ENCODE data around the gene MYOM1. TPM values are rescaled to one million over a fixed set of nuclear protein-coding genes. Genes with fewer than 3 reads are reported as not detected.

The MYOM1 gene
- total and polyA plus RNA-seq, 2 donors (not counting 3 experiments of a cell fraction or from before 2014, with no cell fraction given) = 0.08 TPM; not detected in 1

GRCh38 chr18:3059272-3059671 is 160.5 kb downstream of the MYOM1 start:
- dilution Hi-C loops (cut with MboI; ENCODE audit: extremely low pct_ligation_motif_present, low sequenced_read_pairs) = no loop called here
- H3K36me3 ChIP-seq (ENCODE audit: control insufficient read depth in 2 of 2, extremely low read depth in 1 of 2, insufficient read depth in 2 of 2, low read length in 2 of 2) = no peaks in the 10 kb centered on the region
- peaks cover 8% of the 10 kb centered on the region for H3K4me1 ChIP-seq (ENCODE audit: control insufficient read depth, extremely low read depth, insufficient read depth, low read length)
- no peaks in the 10 kb centered on the region for H3K27me3 ChIP-seq (ENCODE audit: control insufficient read depth in 2 of 2, insufficient read depth in 2 of 2, low read length in 2 of 2)
- no peak overlapping the region for H2AFZ ChIP-seq (ENCODE audit: low read depth, low read length)
- H3K79me2 ChIP-seq (ENCODE audit: control insufficient read depth, insufficient read depth, low read length) = no peaks in the 10 kb centered on the region
- no peak overlapping the region for H3K9ac ChIP-seq (replicated peaks; ENCODE audit: extremely low read depth, insufficient read depth, low read length)
- H3K4me2 ChIP-seq (ENCODE audit: insufficient read depth, low read length) = no peak overlapping the region
- intact Hi-C loops (cut with micrococcal nuclease) = no loop called here
- H3K9me1 ChIP-seq (replicated peaks; ENCODE audit: control insufficient read depth, extremely low read depth, insufficient read depth, low read length) = no peaks in the 10 kb centered on the region
- no TSS peak for BruUV-seq (replicated peaks)
- POLR2A ChIA-PET = no interaction called here
- TF ChIP-seq, protein P1, sequence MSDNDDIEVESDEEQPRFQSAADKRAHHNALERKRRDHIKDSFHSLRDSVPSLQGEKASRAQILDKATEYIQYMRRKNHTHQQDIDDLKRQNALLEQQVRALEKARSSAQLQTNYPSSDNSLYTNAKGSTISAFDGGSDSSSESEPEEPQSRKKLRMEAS (IDR thresholded peaks at IDR 0.05; ENCODE audit: insufficient read depth, insufficient read length) = no peak
- TF ChIP-seq CTCF (IDR thresholded peaks at IDR 0.05; ENCODE audit: extremely low read depth in 1 of 2, insufficient read depth in 1 of 2, low read depth in 1 of 2, low read length in 2 of 2) (no peak), EZH2 (IDR thresholded peaks at IDR 0.05; ENCODE audit: borderline replicate concordance, low read depth, low read length, severe bottlenecking) (no peak), GATA2 (IDR thresholded peaks at IDR 0.05; ENCODE audit: insufficient read depth, insufficient read length, low read depth, low read length) (no peak), POLR2AphosphoS5 (IDR thresholded peaks at IDR 0.05; ENCODE audit: insufficient read depth, low read depth, low read length) (no peak), MYC (IDR thresholded peaks at IDR 0.05; ENCODE audit: low read depth, low read length) (no peak), FOS (IDR thresholded peaks at IDR 0.05; ENCODE audit: borderline replicate concordance, insufficient read depth, low read length) (no peak), POLR2A (IDR thresholded peaks at IDR 0.05; ENCODE audit: low read depth, low read length) (no peak), JUN (IDR thresholded peaks at IDR 0.05; ENCODE audit: borderline replicate concordance, insufficient read depth, insufficient read length, low read depth) (no peak)
- no peaks in the 10 kb centered on the region for H4K20me1 ChIP-seq (replicated peaks; ENCODE audit: control insufficient read depth, extremely low read depth, insufficient read depth, low read length)
- no peak overlapping the region for H3K27ac ChIP-seq (ENCODE audit: insufficient read depth, low read depth, low read length)
- H3K4me3 ChIP-seq (replicated peaks in 1 of 3; ENCODE audit: insufficient read depth in 1 of 3, low read depth in 1 of 3, low read length in 3 of 3) = no peak overlapping the region
- no peak for DNase-seq (ENCODE audit: low read depth, low spot score)
- CTCF ChIA-PET = interaction anchor here (0.9 to 4.5 kb wide), 2 partner anchors 70 to 80 kb away, joined by 3 to 53 read pairs; no protein-coding TSS in a partner anchor
- no peak for FAIRE-seq
- no peaks in the 10 kb centered on the region for H3K9me3 ChIP-seq (replicated peaks; ENCODE audit: control insufficient read depth, insufficient read depth, low read length)
